HG02973 (cell line): ENCODE data around the gene PIGQ.

Experiments used
- ATAC-seq: cut with Tn5 transposase; IDR thresholded peaks from one replicate; pipeline ENCODE4 v1.9.1; 2021; ENCODE audit warnings: moderate library complexity; ENCODE audit not compliant: unreplicated experiment

Gene PIGQ

DNA sequence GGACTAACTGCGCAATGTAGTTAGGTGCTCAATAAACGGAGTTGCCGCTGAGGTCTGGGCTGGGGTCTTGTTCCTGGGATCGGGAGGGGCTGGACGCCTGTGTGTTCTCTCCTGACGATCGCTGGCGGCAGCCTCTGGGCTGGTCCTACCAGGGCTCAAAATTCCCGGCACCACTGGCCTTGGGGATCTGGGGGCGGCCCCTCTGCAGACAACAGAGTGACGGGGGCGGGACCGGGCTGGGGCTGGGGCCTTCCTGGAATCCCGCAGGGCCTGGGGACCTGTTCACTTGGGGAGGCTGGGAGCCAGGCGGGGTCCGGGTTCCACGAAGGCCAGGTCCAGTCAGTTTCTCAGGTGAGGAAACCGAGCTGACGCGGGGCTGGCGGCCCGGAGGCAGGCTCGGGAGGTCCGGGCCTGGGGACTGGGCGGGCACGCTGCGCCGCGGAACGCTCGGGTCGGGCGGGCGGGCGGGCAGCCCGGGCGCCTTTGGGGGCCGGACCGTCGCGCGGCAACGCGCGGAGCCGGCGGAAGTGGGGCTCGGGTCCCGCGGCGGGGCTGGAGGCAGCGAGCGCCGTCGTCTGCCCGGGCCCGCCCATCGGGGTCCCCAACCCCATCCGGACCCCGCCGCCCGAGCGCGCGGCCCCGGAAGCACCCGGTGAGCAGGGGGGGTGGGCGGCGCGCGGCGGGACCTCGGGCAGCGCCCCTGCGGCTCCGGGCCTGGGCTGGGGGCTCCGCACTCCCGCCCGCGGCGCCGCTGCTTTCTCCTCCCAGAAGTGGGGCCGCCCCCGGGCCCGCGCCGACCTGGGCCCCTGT is at the start of gene PIGQ:
Gene PIGQ, plus strand, starts transcription at position 524 of the 810 bp plus-strand sequence. CDS start 4,107 bp downstream, outside the sequence.
- ATAC-seq = no peak

- no peak for ATAC-seq
These were observed 48.9 kb upstream of the PIGQ start for GRCh38 chr16:520847-521246.

GRCh38 chr16:521381-522210 is 48.2 kb upstream of the PIGQ start:
- no peak for ATAC-seq

DNA sequence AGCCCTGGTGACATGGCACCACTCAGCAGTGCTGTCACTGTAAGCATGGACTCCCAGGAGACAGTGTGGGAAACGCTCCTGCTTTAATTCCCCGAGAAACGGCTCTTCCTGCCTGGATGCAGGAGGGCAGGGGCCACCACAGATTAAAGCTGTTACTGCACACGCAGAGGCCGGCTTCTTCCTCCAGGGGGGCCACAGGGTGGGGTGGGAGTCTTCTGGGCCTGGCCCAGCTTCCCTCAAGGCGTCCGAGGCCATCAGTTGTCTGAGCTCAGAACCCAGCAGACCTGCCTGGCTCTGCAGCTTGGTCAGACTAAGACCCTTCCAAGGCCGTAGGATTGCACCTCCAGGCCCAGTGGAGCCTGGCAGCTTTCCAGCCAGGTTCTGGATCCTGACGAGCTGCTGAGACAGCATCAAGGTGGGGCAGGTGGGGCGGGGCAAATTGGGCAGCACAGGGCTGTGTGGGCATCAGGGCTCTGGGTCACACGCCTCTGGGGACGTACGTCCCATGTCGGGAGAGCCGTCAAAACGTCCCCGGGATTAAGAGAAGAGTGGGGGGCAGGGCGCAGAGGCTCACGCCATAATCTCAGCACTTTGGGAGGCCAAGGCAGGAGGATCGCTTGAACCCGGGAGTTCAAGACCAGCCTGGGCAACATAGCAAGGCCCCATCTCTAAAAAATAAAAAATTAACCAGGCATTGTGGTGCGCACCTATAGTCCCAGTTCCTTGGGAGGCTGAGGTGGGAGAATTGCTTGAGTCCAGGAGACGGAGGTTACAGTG is 47.3 kb upstream of the PIGQ start:
- no peak for ATAC-seq

GRCh38 chr16:523097-523741 is 46.5 kb upstream of the PIGQ start:
- no peak for ATAC-seq

- no peak for ATAC-seq
These were observed 45.3 kb upstream of the PIGQ start for GRCh38 chr16:524274-525040.

GRCh38 chr16:525123-525519 is 44.6 kb upstream of the PIGQ start:
- ATAC-seq = no peak

DNA sequence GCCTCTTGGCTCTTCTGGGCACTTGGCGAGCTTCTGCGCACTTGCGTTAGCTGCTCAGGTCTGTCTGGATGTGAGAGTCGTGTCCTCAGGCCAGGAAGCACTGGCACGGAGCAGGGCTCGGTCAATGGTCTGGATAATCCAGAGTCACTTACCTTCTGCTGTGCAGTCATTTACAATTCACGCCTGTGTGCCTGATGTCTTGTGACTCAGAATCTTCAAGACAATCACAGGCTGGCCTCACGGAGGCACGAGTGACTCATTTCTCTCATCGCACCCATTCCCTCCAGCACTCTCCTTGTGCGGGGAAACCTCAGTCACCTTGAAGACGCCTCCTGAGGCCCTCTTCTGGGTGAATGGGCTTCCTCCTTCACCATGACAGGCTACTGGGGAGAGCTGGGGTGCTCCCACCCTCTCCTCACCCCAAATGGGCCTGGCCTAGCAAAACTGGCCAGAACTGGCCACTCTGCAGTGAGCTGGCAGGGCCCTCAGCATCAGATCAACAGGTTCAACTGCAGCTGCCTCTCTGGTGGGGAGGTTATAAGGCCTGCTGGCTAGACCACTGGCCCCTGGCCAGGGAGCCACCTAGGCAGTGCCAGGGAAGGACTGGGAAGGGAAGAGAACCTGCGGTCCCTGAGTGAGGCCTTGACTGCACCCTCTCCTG is 44.1 kb upstream of the PIGQ start:
- no peak for ATAC-seq

- ATAC-seq = no peak
These were observed 43.4 kb upstream of the PIGQ start for GRCh38 chr16:526181-527014.

DNA sequence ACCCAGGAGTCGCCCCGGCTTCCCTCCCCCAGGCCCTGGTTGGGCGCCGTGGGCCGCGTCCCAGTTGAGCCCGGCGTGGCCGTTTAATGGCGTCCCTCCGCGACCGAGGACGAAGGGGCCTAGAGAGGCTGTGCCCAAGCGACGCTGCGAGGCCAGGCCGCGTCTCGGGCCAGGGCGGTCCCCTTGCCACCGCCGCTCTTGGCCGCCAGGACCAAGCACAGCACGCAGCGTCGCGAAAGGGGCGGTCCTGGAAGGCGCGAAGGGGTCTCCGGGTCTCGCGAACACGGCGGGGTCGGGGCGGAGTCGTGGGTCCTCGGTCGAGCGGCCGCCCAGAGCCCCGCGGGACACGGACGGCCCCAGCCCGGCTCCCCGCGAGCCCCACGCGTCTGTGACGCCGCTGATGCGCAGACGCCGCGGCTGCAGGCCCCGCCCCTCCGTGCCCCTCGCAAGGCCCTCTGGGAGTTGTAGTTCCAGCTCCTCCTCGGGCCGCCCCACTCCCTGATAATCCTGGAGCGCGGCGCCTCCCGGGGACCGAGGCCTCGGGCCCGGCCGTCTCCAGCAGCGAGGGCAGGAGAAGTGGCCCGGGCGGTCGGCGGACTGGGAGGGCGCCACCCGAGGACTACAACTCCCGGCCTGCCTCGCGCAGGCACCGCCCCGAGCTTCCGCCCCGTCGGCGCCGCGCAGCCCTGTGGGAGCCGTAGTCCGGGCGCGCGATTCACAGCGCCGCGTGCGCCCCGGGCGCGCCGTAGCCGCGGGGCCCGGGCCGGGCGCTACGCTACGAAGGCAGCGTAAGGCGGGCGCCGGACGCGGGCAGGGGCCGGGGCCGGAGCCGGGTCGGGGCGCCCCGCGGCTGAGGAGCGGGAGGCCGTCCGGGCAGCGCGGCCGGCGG is 42.5 kb upstream of the PIGQ start, which contains the start of gene CAPN15:
Gene CAPN15, plus strand, starts transcription at position 698 of the 889 bp plus-strand sequence. CDS start 19,127 bp downstream, outside the sequence.
- peak; percentile 57 for ATAC-seq

GRCh38 chr16:528111-529011 is 41.4 kb upstream of the PIGQ start:
- peak; percentile 10 for ATAC-seq

GRCh38 chr16:529012-529575 is 40.7 kb upstream of the PIGQ start:
- no peak for ATAC-seq

GRCh38 chr16:530111-530817 is 39.5 kb upstream of the PIGQ start:
- no peak for ATAC-seq

GRCh38 chr16:531494-532125 is 38.2 kb upstream of the PIGQ start:
- no peak for ATAC-seq
